HCT116 (cell line): ENCODE measurements around the gene ST3GAL3. TPM values are rescaled to one million over a fixed set of nuclear protein-coding genes. Genes with fewer than 3 reads are reported as not detected.

Source experiments
- ATAC-seq: fragments of 200-7000 bp; cut with Tn5 transposase; 2 replicates; pipeline ENCODE4 v1.9.1; 2020; ENCODE audit warnings: mild to moderate bottlenecking, moderate library complexity
- BruUV-seq: library from RNA; stranded (reverse); fragments of 400-500 nt; replicated peaks from 2 replicates; lab custom pipeline; 2021; lab: Mats Ljungman, UMichigan
- CTCF ChIA-PET: fragments of 300-600 bp; sonication (Branson Sonifier 250); formaldehyde crosslinking; loops from one replicate; lab custom pipeline; 2021; ENCODE audit warnings: antibody characterized with exemption; lab: Charles Lee
- POLR2A ChIA-PET: fragments of 300-600, 350-600 bp; sonication (Branson Sonifier 250); formaldehyde crosslinking; loops from one replicate; lab custom pipeline; 2021; ENCODE audit warnings: antibody characterized with exemption; lab: Charles Lee
- RAD21 ChIA-PET, 2 experiments: fragments of 300-600 bp; sonication (Branson Sonifier 250); formaldehyde crosslinking; loops; one replicate each; lab custom pipeline; 2023; ENCODE audit warnings: low total read pairs in 2 of 2; ENCODE audit not compliant: uncharacterized antibody in 2 of 2, unreplicated experiment in 2 of 2, low non-redundant PET in 1 of 2; lab: Charles Lee
- DNase-seq: peaks from one replicate; pipeline ENCODE4 v3.0.0-alpha.2; 2010; ENCODE audit warnings: low read depth, low spot score
- H2AFZ ChIP-seq: fragments of 200-600 bp; shearing (Covaris generic), sonication (generic); 2 replicates; pipeline ENCODE4 v1.6.1; 2017; ENCODE audit warnings: low read depth, mixed run types, mixed read lengths, antibody characterized with exemption, low read length; ENCODE audit not compliant: poor library complexity, severe bottlenecking
- H3K27ac ChIP-seq: 2 replicates; pipeline ENCODE4 v1.5.1; 2012; ENCODE audit warnings: low read depth, low read length
- H3K27me3 ChIP-seq: fragments of 200-600 bp; sonication (generic); 2 replicates; pipeline ENCODE4 v1.6.1; 2016; ENCODE audit warnings: mixed run types, low read length, mixed read lengths; ENCODE audit not compliant: insufficient read depth
- H3K36me3 ChIP-seq, 2 experiments: fragments of 200-500 bp in 1 of 2; fragments of 200-600 bp in 1 of 2; sonication (Bioruptor generic) in 1 of 2; sonication (generic) in 1 of 2; 2 replicates each; pipeline versions ENCODE4 v1.5.1 to v1.6.1; 2014 to 2016; ENCODE audit warnings: low read length in 2 of 2, inconsistent platforms in 1 of 2, mixed read lengths in 1 of 2, mixed run types in 1 of 2; ENCODE audit not compliant: insufficient read depth in 2 of 2, control insufficient read depth in 1 of 2
- H3K4me1 ChIP-seq, 2 experiments: fragments of 200-600 bp in 1 of 2; sonication (generic) in 1 of 2; 2 replicates each; pipeline versions ENCODE4 v1.5.1 to v1.6.1; 2012 to 2017; ENCODE audit warnings: low read length in 2 of 2, inconsistent platforms in 1 of 2, mild to moderate bottlenecking in 1 of 2, mixed read lengths in 1 of 2, mixed run types in 1 of 2, moderate library complexity in 1 of 2; ENCODE audit not compliant: insufficient read depth in 2 of 2, control insufficient read depth in 1 of 2
- H3K4me2 ChIP-seq: fragments of 200-600 bp; sonication (generic); 2 replicates; pipeline ENCODE4 v1.6.1; 2017; ENCODE audit warnings: mixed run types, low read length, mixed read lengths
- H3K4me3 ChIP-seq, 2 experiments: fragments of 200-600 bp in 1 of 2; sonication (generic) in 1 of 2; replicated peaks in 1 of 2; 2 replicates each; pipeline ENCODE4 v1.5.1; 2011 to 2016; ENCODE audit warnings: low read length in 2 of 2, control low read depth in 1 of 2, low read depth in 1 of 2, mild to moderate bottlenecking in 1 of 2, mixed read lengths in 1 of 2, mixed run types in 1 of 2
- H3K79me2 ChIP-seq: fragments of 200-600 bp; sonication (generic); 2 replicates; pipeline ENCODE4 v1.6.1; 2017; ENCODE audit warnings: mild to moderate bottlenecking, mixed run types, low read length, moderate library complexity, mixed read lengths; ENCODE audit not compliant: insufficient read depth
- H3K9ac ChIP-seq: fragments of 200-600 bp; sonication (generic); 2 replicates; pipeline ENCODE4 v1.6.1; 2016; ENCODE audit warnings: low read length, mixed read lengths
- H3K9me2 ChIP-seq: fragments of 200-600 bp; sonication (generic), shearing (Covaris generic); 2 replicates; pipeline ENCODE4 v1.6.1; 2017; ENCODE audit warnings: mixed run types, mild to moderate bottlenecking, moderate library complexity; ENCODE audit not compliant: insufficient read depth
- H3K9me3 ChIP-seq, 2 experiments: fragments of 200-500 bp in 1 of 2; fragments of 200-600 bp in 1 of 2; sonication (Bioruptor generic) in 1 of 2; sonication (generic) in 1 of 2; 2 replicates each; pipeline ENCODE4 v1.6.1; 2014 to 2017; ENCODE audit warnings: low read length in 2 of 2, mixed read lengths in 2 of 2, inconsistent platforms in 1 of 2, low read depth in 1 of 2, mild to moderate bottlenecking in 1 of 2, mixed run types in 1 of 2, moderate library complexity in 1 of 2; ENCODE audit not compliant: control insufficient read depth in 1 of 2, insufficient read depth in 1 of 2
- H4K20me1 ChIP-seq: fragments of 200-600 bp; sonication (generic), shearing (Covaris generic); 2 replicates; pipeline ENCODE4 v1.6.1; 2017; ENCODE audit warnings: mixed run types, mild to moderate bottlenecking, moderate library complexity; ENCODE audit not compliant: insufficient read depth
- EGR1 ChIP-seq: IDR thresholded peaks from 2 replicates; pipeline ENCODE4 v1.6.1; 2012; ENCODE audit warnings: low read depth
- ELF1 ChIP-seq: IDR thresholded peaks from 2 replicates; pipeline ENCODE4 v1.6.1; 2012; ENCODE audit warnings: low read depth, borderline replicate concordance
- POLR2A ChIP-seq: IDR thresholded peaks from 2 replicates; pipeline ENCODE4 v1.7.0; 2011; ENCODE audit warnings: borderline replicate concordance; ENCODE audit not compliant: insufficient read depth, insufficient read length; ENCODE audit errors: extremely low read depth
- POLR2AphosphoS5 ChIP-seq: IDR thresholded peaks from 2 replicates; pipeline ENCODE4 v1.6.1; 2011; ENCODE audit warnings: mild to moderate bottlenecking, low read depth, low read length, moderate library complexity
- TCF7L2 ChIP-seq: IDR thresholded peaks from 2 replicates; pipeline ENCODE4 v1.7.0; 2011; ENCODE audit warnings: borderline replicate concordance, inconsistent platforms; ENCODE audit not compliant: insufficient read depth, insufficient read length; ENCODE audit errors: extremely low read depth
- intact Hi-C: fragments of 100-400 bp; cut with micrococcal nuclease; formaldehyde crosslinking; loops from 2 replicates; pipeline ENCODE4 v1.10.0; 2022
- total RNA-seq: library from RNA; stranded (reverse); gene quantifications from one replicate; pipeline ENCODE4 v1.2.1, GENCODE V29; 2021; ENCODE audit not compliant: unreplicated experiment
- TF ChIP-seq, protein P1 (sequence below): IDR thresholded peaks from 2 replicates; pipeline ENCODE4 v1.6.1; 2012; ENCODE audit warnings: low read depth

ST3GAL3 gene
- total RNA-seq, 1 experiment from 2014 or later: 7.2 TPM

- no peak overlapping the region for H3K4me2 ChIP-seq
- ChIA-PET RAD21 (no interaction called here), POLR2A (interaction anchor here (1.3 kb wide), 1 partner anchor 10 kb away, joined by 3 read pairs; the partner anchor contains the start of gene ST3GAL3), CTCF (no interaction called here)
- no peak overlapping the region for H2AFZ ChIP-seq
- no peak overlapping the region for H3K4me3 ChIP-seq
- no peaks in the 10 kb centered on the region for H3K9me3 ChIP-seq
- H3K4me1 ChIP-seq: 0 out of 4 replicates have a peak, but pooled peaks cover 0 to 1% of the 10 kb centered on the region in 2 experiments
- no peaks in the 10 kb centered on the region for H3K27me3 ChIP-seq
- ATAC-seq (no peak), DNase-seq (no peak)
- H3K9me2 ChIP-seq: no peaks in the 10 kb centered on the region
- H3K36me3 ChIP-seq: no peaks in the 10 kb centered on the region
- TF ChIP-seq POLR2A (no peak), POLR2AphosphoS5 (no peak), ELF1 (no peak), EGR1 (no peak), TCF7L2 (no peak)
- TF ChIP-seq, protein P1, sequence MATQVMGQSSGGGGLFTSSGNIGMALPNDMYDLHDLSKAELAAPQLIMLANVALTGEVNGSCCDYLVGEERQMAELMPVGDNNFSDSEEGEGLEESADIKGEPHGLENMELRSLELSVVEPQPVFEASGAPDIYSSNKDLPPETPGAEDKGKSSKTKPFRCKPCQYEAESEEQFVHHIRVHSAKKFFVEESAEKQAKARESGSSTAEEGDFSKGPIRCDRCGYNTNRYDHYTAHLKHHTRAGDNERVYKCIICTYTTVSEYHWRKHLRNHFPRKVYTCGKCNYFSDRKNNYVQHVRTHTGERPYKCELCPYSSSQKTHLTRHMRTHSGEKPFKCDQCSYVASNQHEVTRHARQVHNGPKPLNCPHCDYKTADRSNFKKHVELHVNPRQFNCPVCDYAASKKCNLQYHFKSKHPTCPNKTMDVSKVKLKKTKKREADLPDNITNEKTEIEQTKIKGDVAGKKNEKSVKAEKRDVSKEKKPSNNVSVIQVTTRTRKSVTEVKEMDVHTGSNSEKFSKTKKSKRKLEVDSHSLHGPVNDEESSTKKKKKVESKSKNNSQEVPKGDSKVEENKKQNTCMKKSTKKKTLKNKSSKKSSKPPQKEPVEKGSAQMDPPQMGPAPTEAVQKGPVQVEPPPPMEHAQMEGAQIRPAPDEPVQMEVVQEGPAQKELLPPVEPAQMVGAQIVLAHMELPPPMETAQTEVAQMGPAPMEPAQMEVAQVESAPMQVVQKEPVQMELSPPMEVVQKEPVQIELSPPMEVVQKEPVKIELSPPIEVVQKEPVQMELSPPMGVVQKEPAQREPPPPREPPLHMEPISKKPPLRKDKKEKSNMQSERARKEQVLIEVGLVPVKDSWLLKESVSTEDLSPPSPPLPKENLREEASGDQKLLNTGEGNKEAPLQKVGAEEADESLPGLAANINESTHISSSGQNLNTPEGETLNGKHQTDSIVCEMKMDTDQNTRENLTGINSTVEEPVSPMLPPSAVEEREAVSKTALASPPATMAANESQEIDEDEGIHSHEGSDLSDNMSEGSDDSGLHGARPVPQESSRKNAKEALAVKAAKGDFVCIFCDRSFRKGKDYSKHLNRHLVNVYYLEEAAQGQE: no peak
- TF ChIP-seq, all 23 proteins: peak for 0
- no peaks in the 10 kb centered on the region for H4K20me1 ChIP-seq
- H3K27ac ChIP-seq: no peak overlapping the region
- H3K79me2 ChIP-seq: no peaks in the 10 kb centered on the region
- BruUV-seq: no TSS peak
- intact Hi-C loops: no loop called here
- no peak overlapping the region for H3K9ac ChIP-seq
Measured at GRCh38 chr1:43716559-43717281, 9.4 kb downstream of the ST3GAL3 start.
